Measurements from ENCODE around the gene UGT8. TPM values are rescaled to one million over a fixed set of nuclear protein-coding genes. Genes with fewer than 3 reads are reported as not detected.
A peak's percentile ranks its signal among the peaks of the same experiment; 100 is the strongest.

The UGT8 gene
- total and polyA plus RNA-seq, 11 donors, result 0.03 to 0.29 (median 0.13) TPM; not detected in 7

DNA sequence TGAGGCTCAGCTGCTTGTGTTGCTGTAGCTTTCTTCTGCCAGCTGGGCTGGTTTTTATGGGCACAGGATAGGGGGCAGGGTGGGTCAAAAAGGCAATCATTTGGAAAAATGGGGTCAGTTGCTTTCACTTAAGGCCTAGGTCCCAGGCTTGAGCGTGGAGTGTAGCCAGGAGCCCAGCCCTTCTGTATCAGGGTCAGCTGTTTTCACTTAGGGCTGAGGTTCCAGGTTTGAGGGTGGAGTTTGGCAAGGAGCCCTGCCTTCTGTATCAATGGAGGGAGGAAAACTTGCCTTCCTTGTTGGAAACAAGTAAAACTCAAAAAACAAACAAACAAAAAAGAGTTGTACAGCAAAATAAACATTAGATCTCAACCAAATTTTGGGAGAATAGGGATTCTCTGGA lies 37.0 kb upstream of the UGT8 start:
- ATAC-seq (no peak), DNase-seq (peak in 1 of 5 donors; percentile 18)
- Histone ChIP-seq H3K9me3 (peaks cover 0 to 21% (median 8%) of the 10 kb centered on the region in 12 donors), H3K27ac (no peak overlapping the region), H3K4me3 (no peak overlapping the region), H3K4me1 (no peaks in the 10 kb centered on the region), H3K27me3 (no peaks in the 10 kb centered on the region), H3K36me3 (no peaks in the 10 kb centered on the region)
- intact Hi-C loops (cut with DNase I), result no loop called here
- TF ChIP-seq, protein P1, sequence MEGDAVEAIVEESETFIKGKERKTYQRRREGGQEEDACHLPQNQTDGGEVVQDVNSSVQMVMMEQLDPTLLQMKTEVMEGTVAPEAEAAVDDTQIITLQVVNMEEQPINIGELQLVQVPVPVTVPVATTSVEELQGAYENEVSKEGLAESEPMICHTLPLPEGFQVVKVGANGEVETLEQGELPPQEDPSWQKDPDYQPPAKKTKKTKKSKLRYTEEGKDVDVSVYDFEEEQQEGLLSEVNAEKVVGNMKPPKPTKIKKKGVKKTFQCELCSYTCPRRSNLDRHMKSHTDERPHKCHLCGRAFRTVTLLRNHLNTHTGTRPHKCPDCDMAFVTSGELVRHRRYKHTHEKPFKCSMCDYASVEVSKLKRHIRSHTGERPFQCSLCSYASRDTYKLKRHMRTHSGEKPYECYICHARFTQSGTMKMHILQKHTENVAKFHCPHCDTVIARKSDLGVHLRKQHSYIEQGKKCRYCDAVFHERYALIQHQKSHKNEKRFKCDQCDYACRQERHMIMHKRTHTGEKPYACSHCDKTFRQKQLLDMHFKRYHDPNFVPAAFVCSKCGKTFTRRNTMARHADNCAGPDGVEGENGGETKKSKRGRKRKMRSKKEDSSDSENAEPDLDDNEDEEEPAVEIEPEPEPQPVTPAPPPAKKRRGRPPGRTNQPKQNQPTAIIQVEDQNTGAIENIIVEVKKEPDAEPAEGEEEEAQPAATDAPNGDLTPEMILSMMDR (IDR thresholded peaks at IDR 0.05), result no peak
- no peak for TF ChIP-seq POLR2A (IDR thresholded peaks at IDR 0.05)
- WGBS, 4 donors, result 55 to 71% (median 58%) methylated on average over 1 of the region's 1 CpG

DNA sequence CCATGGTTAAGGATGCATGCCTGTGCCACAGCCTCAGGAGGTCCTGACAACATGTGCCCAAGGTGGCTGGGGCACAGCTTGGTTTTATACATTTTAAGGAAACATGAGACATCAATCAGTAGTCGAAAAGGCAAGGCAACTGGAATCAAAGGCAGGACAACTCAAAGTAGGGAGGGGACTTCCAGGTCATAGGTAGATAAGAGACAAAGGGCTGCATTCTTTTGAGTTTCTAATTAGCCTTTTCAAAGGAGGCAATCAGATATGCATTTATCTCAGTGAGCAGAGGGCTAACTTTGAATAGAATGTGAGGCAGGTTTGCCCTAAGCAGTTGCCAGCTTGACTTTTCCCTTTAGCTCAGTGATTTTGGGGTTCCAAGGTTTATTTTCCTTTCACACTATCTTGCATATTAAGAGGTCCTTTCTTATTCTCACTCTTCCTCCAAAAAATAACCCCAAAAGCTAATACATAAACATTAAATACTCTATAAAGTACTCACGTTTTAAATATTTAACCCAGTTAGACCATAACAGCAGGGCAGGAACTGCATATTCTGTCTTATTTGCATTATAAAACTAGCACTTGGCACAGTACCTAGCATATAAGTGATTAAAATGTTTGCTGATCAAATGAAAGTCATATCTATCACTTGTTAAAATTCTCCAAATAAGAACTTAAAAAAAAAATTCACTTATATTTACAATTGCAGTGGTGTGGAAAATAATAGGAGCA lies 36.3 kb upstream of the UGT8 start:
- no peak for DNase-seq
- WGBS, 4 donors, result 32 to 48% (median 35%) methylated on average over 2 of the region's 2 CpGs
- intact Hi-C loops (cut with DNase I), result no loop called here
- Histone ChIP-seq H3K4me3 (no peak overlapping the region), H3K9me3 (peaks cover 0 to 21% (median 8%) of the 10 kb centered on the region in 12 donors), H3K27me3 (no peaks in the 10 kb centered on the region), H3K27ac (no peak overlapping the region), H3K36me3 (no peaks in the 10 kb centered on the region), H3K4me1 (no peaks in the 10 kb centered on the region)
- no peak for ATAC-seq
- no peak for TF ChIP-seq POLR2A (IDR thresholded peaks at IDR 0.05)
- TF ChIP-seq, protein P1 (IDR thresholded peaks at IDR 0.05), result no peak

DNA sequence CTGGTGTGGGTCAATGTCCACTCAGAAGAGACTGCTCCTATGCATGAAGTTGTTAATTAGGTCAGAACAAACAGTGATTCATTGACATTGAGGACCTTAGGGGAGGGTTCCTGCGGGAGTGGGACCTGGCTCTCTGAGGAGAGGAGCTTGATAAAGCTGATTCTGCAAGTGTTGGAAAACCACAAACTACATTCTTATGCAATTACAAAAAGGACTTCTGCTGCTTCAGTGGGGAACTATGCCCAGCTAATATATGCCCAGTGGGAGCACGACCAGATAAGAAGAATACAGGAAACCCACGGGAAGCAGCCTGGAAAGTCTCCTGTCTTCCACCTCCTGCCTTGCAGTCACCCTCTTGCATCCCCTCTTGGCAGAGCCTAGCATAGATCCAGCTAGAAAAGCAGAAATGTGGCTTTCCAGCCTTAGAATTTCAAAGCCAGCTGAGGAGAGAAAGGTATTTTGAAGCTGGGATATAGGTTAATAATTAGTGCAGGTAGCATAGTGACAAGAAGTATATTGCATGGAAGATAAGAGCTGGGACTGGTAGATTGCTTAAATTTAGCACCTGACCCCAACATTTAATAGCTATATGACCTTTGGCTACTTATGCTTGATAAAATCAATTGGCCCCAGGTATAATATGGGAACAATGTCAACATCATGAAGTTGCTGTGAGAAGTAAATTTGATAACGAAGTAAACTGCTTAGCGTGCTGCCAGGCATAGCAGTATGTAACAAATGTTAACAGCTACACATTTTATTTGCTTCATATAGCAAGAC lies 34.9 kb upstream of the UGT8 start:
- Histone ChIP-seq H3K4me3 (no peak overlapping the region), H3K36me3 (no peaks in the 10 kb centered on the region), H3K9me3 (peaks cover 0 to 11% (median under 1%) of the 10 kb centered on the region in 12 donors), H3K4me1 (no peaks in the 10 kb centered on the region), H3K27ac (no peak overlapping the region), H3K27me3 (no peaks in the 10 kb centered on the region)
- WGBS, 4 donors, result 43 to 51% (median 48%) methylated on average over 5 of the region's 5 CpGs
- DNase-seq, result no peak
- intact Hi-C loops (cut with DNase I), result no loop called here
- ATAC-seq, result no peak
- TF ChIP-seq, protein P1 (IDR thresholded peaks at IDR 0.05), result no peak
- TF ChIP-seq POLR2A (IDR thresholded peaks at IDR 0.05), result no peak

DNA sequence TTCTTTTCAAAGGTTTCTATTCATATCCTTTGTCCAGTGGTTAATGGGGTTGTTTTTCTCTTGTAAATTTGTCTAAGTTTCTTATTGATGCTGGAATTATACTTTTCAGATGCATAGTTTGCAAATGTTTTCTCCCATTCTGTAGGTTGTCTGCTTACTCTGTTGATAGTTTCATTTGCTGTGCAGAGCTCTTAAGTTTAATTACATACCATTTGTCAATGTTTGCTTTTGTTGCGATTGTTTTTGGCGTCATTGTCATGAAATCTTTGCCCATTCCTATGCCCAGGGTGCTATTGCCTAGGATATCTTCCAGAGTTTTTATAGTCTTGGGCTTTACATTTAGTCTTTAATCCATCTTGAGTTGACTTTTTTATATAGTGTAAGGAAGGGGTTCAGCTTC lies 21.2 kb upstream of the UGT8 start:
- DNase-seq (no peak), ATAC-seq (no peak)
- H3K4me3 ChIP-seq, result no peak overlapping the region
- no peaks in the 10 kb centered on the region for H3K4me1 ChIP-seq
- H3K27ac ChIP-seq, result no peak overlapping the region
- no peak for TF ChIP-seq POLR2A (IDR thresholded peaks at IDR 0.05)
- peaks cover 0 to 3% (median 0%) of the 10 kb centered on the region in 9 donors for H3K27me3 ChIP-seq
- H3K9me3 ChIP-seq, result peaks cover 0 to 12% (median 0%) of the 10 kb centered on the region in 12 donors
- 89 to 99% (median 92%) methylated on average over 2 of the region's 2 CpGs for WGBS, 4 donors
- no peaks in the 10 kb centered on the region for H3K36me3 ChIP-seq
- intact Hi-C loops (cut with DNase I), result no loop called here

Data from heart left ventricle (tissue), 16 donors.